HEK293 (cell line): ENCODE results near the gene POLDIP2.

ENCODE experiments used
- CTCF ChIA-PET: fragments of 350-600 bp; formaldehyde crosslinking; extraction: SDS; loops from one replicate; lab custom pipeline; 2021; ENCODE audit warnings: antibody characterized with exemption; lab: Yijun Ruan, JAX
- POLR2A ChIA-PET: fragments of 300-600 bp; formaldehyde crosslinking; extraction: SDS; loops from one replicate; lab custom pipeline; 2020; ENCODE audit warnings: antibody characterized with exemption, inconsistent platforms; lab: Yijun Ruan, JAX
- H3K27ac ChIP-seq: fragments of 200-500 bp; sonication (Bioruptor generic); 2 replicates; pipeline ENCODE4 v1.5.1; 2014; ENCODE audit warnings: low read depth, low read length, control low read depth, inconsistent platforms; ENCODE audit errors: extremely low read depth
- H3K36me3 ChIP-seq, 2 experiments: fragments of 200-500 bp in 1 of 2; sonication (Bioruptor generic) in 1 of 2; 1 replicate in 1 of 2; 2 replicates in 1 of 2; pipeline ENCODE4 v1.5.1; 2014 to 2017; ENCODE audit warnings: inconsistent platforms in 2 of 2, low read length in 2 of 2; ENCODE audit not compliant: control insufficient read depth in 2 of 2, insufficient read depth in 1 of 2
- H3K4me1 ChIP-seq: fragments of 200-500 bp; sonication (Bioruptor generic); 2 replicates; pipeline ENCODE4 v1.5.1; 2014; ENCODE audit warnings: mild to moderate bottlenecking, low read length, inconsistent platforms; ENCODE audit not compliant: control insufficient read depth, insufficient read depth
- H3K4me3 ChIP-seq: 2 replicates; pipeline ENCODE4 v1.5.1; 2011; ENCODE audit warnings: low read depth, mild to moderate bottlenecking, control low read depth, low read length, moderate library complexity
- H3K9me3 ChIP-seq: fragments of 200-500 bp; sonication (Bioruptor generic); 2 replicates; pipeline ENCODE4 v1.5.1; 2014; ENCODE audit warnings: low read depth, low read length, inconsistent platforms; ENCODE audit not compliant: control insufficient read depth, insufficient read depth
- BCL11B ChIP-seq: fragments of 450-650 bp; formaldehyde crosslinking; IDR thresholded peaks from 2 replicates; pipeline ENCODE4 v1.5.1; 2016; ENCODE audit warnings: low read depth, missing biosample characterization, missing genetic modification characterization
- GLIS2 ChIP-seq: fragments of 450-650 bp; formaldehyde crosslinking; IDR thresholded peaks from 2 replicates; pipeline ENCODE4 v1.5.1; 2016; ENCODE audit warnings: missing biosample characterization, missing genetic modification characterization
- INSM2 ChIP-seq: fragments of 450-650 bp; formaldehyde crosslinking; IDR thresholded peaks from 2 replicates; pipeline ENCODE4 v1.5.1; 2016; ENCODE audit warnings: missing biosample characterization, missing genetic modification characterization
- KLF10 ChIP-seq: fragments of 450-650 bp; IDR thresholded peaks from 2 replicates; pipeline ENCODE4 v1.5.1; 2018; ENCODE audit warnings: missing biosample characterization, mild to moderate bottlenecking, missing genetic modification characterization
- MEIS1 ChIP-seq: sonication (generic); formaldehyde crosslinking; IDR thresholded peaks from 2 replicates; pipeline ENCODE4 v1.8.1; 2022; ENCODE audit warnings: missing genetic modification reagents, mild to moderate bottlenecking, borderline replicate concordance
- TRIM28 ChIP-seq: IDR thresholded peaks from 2 replicates; pipeline ENCODE4 v1.6.1; 2011; ENCODE audit warnings: low read length, control low read depth, borderline replicate concordance
- YY1 ChIP-seq: fragments of 450-650 bp; formaldehyde crosslinking; IDR thresholded peaks from 2 replicates; pipeline ENCODE4 v1.5.1; 2018; ENCODE audit warnings: missing biosample characterization, missing genetic modification characterization
- ZBTB48 ChIP-seq: fragments of 450-650 bp; formaldehyde crosslinking; IDR thresholded peaks from 2 replicates; pipeline ENCODE4 v1.5.1; 2016; ENCODE audit warnings: missing biosample characterization, missing genetic modification characterization
- ZEB2 ChIP-seq: fragments of 450-650 bp; formaldehyde crosslinking; IDR thresholded peaks from 2 replicates; pipeline ENCODE4 v1.5.1; 2016; ENCODE audit warnings: missing biosample characterization, missing genetic modification characterization
- ZFP3 ChIP-seq: fragments of 450-650 bp; formaldehyde crosslinking; IDR thresholded peaks from 2 replicates; pipeline ENCODE4 v1.5.1; 2016; ENCODE audit warnings: low read depth, missing biosample characterization, missing genetic modification characterization
- ZFP69B ChIP-seq: fragments of 450-650 bp; formaldehyde crosslinking; IDR thresholded peaks from 2 replicates; pipeline ENCODE4 v1.5.1; 2016; ENCODE audit warnings: missing biosample characterization, missing genetic modification characterization
- ZNF311 ChIP-seq: fragments of 450-650 bp; formaldehyde crosslinking; IDR thresholded peaks from 2 replicates; pipeline ENCODE4 v1.5.1; 2017; ENCODE audit warnings: missing biosample characterization, missing genetic modification characterization, borderline replicate concordance
- ZNF335 ChIP-seq: fragments of 450-650 bp; formaldehyde crosslinking; conservative IDR thresholded peaks from 2 replicates; pipeline ENCODE4 v1.5.1; 2016; ENCODE audit warnings: missing biosample characterization, missing genetic modification characterization
- ZNF394 ChIP-seq: fragments of 450-650 bp; formaldehyde crosslinking; IDR thresholded peaks from 2 replicates; pipeline ENCODE4 v1.5.1; 2016; ENCODE audit warnings: missing biosample characterization, missing genetic modification characterization, mild to moderate bottlenecking, moderate library complexity, borderline replicate concordance
- ZSCAN30 ChIP-seq: fragments of 450-650 bp; IDR thresholded peaks from 2 replicates; pipeline ENCODE4 v1.5.1; 2018; ENCODE audit warnings: missing biosample characterization, mild to moderate bottlenecking, missing genetic modification characterization, moderate library complexity
- ZSCAN5A ChIP-seq: fragments of 450-650 bp; formaldehyde crosslinking; IDR thresholded peaks from 2 replicates; pipeline ENCODE4 v1.5.1; 2016; ENCODE audit warnings: missing biosample characterization, missing genetic modification characterization
- TF ChIP-seq, protein P1 (sequence below): fragments of 450-650 bp; formaldehyde crosslinking; IDR thresholded peaks from 2 replicates; pipeline ENCODE4 v1.5.1; 2017; ENCODE audit warnings: missing biosample characterization, missing genetic modification characterization
- TF ChIP-seq, protein P2 (sequence below): fragments of 450-650 bp; formaldehyde crosslinking; IDR thresholded peaks from 2 replicates; pipeline ENCODE4 v1.5.1; 2017; ENCODE audit warnings: missing biosample characterization, mild to moderate bottlenecking, missing genetic modification characterization, moderate library complexity
- TF ChIP-seq, protein P3 (sequence below): fragments of 450-650 bp; formaldehyde crosslinking; conservative IDR thresholded peaks from 2 replicates; pipeline ENCODE4 v1.5.1; 2016; ENCODE audit warnings: low read depth, missing biosample characterization, missing genetic modification characterization
- TF ChIP-seq, protein P4 (sequence below): fragments of 450-650 bp; IDR thresholded peaks from 2 replicates; pipeline ENCODE4 v1.5.1; 2018; ENCODE audit warnings: missing biosample characterization, mild to moderate bottlenecking, missing genetic modification characterization

The POLDIP2 gene, protein sequence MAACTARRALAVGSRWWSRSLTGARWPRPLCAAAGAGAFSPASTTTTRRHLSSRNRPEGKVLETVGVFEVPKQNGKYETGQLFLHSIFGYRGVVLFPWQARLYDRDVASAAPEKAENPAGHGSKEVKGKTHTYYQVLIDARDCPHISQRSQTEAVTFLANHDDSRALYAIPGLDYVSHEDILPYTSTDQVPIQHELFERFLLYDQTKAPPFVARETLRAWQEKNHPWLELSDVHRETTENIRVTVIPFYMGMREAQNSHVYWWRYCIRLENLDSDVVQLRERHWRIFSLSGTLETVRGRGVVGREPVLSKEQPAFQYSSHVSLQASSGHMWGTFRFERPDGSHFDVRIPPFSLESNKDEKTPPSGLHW

GRCh38 chr17:28357061-28357900, at the start of gene POLDIP2:
Gene POLDIP2, minus strand, starts transcription at chr17:28357527. Its CDS starts 79 bp downstream, at chr17:28357448.
- Histone ChIP-seq H3K36me3 (peaks cover 55 to 69% of the 10 kb centered on the region in 2 experiments), H3K4me1 (peaks cover 6% of the 10 kb centered on the region), H3K27ac (peak within 1 kb of the TSS; percentile 85), H3K9me3 (no peaks in the 10 kb centered on the region), H3K4me3 (peak within 1 kb of the TSS; percentile 90)
- ChIA-PET CTCF (interaction anchor here (0.6 to 2.9 kb wide), 9 partner anchors 10 to 552 kb away, joined by 3 to 21 read pairs (median 7); partner anchors contain the start of genes IFT20 and TNFAIP1), POLR2A (interaction anchor here (0.6 to 7.9 kb wide), 26 partner anchors 9 to 362 kb away, joined by 3 to 122 read pairs (median 5); partner anchors contain the start of genes IFT20, PIGS, RPL23A and SARM1)
- TF ChIP-seq ZNF311 (no peak), YY1 (tag by site-specific recombination) (peak; percentile 94), KLF10 (tag by site-specific recombination) (peak; percentile 68), ZFP69B (tag by site-specific recombination) (peak; percentile 86), TRIM28 (peak; percentile 55; the same call in 1 of the 2 replicates), ZNF394 (tag by site-specific recombination) (peak; percentile 21; the same call in 1 of the 2 replicates), BCL11B (tag by site-specific recombination) (peak; percentile 56; the same call in 1 of the 2 replicates), ZSCAN30 (tag by site-specific recombination) (peak; percentile 79; the same call in 1 of the 2 replicates), ZSCAN5A (peak; percentile 41; the same call in 1 of the 2 replicates), ZEB2 (tag by site-specific recombination) (0 out of 2 replicates have a peak, but pooled peaks have one; percentile 55), ZBTB48 (tag by site-specific recombination) (0 out of 2 replicates have a peak, but pooled peaks have one; percentile 18), INSM2 (peak; percentile 17; the same call in 1 of the 2 replicates), ZFP3 (tag by site-specific recombination) (no peak), ZNF335 (tag by site-specific recombination) (peak; percentile 38), GLIS2 (peak; percentile 53), MEIS1 (no peak)
- TF ChIP-seq, protein P1, sequence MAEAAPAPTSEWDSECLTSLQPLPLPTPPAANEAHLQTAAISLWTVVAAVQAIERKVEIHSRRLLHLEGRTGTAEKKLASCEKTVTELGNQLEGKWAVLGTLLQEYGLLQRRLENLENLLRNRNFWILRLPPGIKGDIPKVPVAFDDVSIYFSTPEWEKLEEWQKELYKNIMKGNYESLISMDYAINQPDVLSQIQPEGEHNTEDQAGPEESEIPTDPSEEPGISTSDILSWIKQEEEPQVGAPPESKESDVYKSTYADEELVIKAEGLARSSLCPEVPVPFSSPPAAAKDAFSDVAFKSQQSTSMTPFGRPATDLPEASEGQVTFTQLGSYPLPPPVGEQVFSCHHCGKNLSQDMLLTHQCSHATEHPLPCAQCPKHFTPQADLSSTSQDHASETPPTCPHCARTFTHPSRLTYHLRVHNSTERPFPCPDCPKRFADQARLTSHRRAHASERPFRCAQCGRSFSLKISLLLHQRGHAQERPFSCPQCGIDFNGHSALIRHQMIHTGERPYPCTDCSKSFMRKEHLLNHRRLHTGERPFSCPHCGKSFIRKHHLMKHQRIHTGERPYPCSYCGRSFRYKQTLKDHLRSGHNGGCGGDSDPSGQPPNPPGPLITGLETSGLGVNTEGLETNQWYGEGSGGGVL (tag by site-specific recombination): peak; percentile 42; the same call in 1 of the 2 replicates
- TF ChIP-seq, protein P2, sequence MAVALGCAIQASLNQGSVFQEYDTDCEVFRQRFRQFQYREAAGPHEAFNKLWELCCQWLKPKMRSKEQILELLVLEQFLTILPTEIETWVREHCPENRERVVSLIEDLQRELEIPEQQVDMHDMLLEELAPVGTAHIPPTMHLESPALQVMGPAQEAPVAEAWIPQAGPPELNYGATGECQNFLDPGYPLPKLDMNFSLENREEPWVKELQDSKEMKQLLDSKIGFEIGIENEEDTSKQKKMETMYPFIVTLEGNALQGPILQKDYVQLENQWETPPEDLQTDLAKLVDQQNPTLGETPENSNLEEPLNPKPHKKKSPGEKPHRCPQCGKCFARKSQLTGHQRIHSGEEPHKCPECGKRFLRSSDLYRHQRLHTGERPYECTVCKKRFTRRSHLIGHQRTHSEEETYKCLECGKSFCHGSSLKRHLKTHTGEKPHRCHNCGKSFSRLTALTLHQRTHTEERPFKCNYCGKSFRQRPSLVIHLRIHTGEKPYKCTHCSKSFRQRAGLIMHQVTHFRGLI: peak; percentile 62; the same call in 1 of the 2 replicates
- TF ChIP-seq, protein P3, sequence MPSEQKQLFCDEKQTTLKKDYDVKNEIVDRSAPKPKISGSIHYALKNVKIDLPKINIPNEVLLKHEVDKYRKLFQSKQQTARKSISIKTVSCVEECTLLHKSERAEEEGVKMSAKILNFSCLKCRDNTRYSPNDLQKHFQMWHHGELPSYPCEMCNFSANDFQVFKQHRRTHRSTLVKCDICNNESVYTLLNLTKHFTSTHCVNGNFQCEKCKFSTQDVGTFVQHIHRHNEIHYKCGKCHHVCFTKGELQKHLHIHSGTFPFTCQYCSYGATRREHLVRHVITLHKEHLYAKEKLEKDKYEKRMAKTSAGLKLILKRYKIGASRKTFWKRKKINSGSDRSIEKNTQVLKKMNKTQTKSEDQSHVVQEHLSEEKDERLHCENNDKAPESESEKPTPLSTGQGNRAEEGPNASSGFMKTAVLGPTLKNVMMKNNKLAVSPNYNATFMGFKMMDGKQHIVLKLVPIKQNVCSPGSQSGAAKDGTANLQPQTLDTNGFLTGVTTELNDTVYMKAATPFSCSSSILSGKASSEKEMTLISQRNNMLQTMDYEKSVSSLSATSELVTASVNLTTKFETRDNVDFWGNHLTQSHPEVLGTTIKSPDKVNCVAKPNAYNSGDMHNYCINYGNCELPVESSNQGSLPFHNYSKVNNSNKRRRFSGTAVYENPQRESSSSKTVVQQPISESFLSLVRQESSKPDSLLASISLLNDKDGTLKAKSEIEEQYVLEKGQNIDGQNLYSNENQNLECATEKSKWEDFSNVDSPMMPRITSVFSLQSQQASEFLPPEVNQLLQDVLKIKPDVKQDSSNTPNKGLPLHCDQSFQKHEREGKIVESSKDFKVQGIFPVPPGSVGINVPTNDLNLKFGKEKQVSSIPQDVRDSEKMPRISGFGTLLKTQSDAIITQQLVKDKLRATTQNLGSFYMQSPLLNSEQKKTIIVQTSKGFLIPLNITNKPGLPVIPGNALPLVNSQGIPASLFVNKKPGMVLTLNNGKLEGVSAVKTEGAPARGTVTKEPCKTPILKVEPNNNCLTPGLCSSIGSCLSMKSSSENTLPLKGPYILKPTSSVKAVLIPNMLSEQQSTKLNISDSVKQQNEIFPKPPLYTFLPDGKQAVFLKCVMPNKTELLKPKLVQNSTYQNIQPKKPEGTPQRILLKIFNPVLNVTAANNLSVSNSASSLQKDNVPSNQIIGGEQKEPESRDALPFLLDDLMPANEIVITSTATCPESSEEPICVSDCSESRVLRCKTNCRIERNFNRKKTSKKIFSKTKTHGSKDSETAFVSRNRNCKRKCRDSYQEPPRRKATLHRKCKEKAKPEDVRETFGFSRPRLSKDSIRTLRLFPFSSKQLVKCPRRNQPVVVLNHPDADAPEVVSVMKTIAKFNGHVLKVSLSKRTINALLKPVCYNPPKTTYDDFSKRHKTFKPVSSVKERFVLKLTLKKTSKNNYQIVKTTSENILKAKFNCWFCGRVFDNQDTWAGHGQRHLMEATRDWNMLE: peak; percentile 98
- TF ChIP-seq, protein P4, sequence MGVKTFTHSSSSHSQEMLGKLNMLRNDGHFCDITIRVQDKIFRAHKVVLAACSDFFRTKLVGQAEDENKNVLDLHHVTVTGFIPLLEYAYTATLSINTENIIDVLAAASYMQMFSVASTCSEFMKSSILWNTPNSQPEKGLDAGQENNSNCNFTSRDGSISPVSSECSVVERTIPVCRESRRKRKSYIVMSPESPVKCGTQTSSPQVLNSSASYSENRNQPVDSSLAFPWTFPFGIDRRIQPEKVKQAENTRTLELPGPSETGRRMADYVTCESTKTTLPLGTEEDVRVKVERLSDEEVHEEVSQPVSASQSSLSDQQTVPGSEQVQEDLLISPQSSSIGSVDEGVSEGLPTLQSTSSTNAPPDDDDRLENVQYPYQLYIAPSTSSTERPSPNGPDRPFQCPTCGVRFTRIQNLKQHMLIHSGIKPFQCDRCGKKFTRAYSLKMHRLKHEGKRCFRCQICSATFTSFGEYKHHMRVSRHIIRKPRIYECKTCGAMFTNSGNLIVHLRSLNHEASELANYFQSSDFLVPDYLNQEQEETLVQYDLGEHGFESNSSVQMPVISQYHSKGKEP: 0 out of 2 replicates have a peak, but pooled peaks have one; percentile 49
